ENCODE data around the gene PPM1N.

The PPM1N gene

DNA sequence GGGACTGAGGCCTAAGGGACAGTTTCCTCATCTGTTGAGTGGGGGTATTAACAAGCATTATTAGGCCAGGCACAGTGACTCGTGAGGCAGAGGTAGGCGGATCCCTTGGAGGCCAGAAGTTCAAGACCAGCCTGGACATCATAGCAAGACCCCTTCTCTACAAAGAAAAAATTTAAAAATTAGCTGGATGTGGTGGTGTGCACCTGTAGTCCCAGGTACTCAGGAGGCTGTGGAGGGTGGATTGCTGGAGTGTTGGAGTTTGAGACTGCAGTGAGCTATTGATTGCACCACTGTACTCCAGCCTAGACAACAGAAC is 41.8 kb upstream of the PPM1N start:
- H3K4me3 ChIP-seq (ENCODE audit: low read depth, low read length), result no peak overlapping the region
- no peak for DNase-seq (ENCODE audit: low read depth)
- TF ChIP-seq, protein P1, sequence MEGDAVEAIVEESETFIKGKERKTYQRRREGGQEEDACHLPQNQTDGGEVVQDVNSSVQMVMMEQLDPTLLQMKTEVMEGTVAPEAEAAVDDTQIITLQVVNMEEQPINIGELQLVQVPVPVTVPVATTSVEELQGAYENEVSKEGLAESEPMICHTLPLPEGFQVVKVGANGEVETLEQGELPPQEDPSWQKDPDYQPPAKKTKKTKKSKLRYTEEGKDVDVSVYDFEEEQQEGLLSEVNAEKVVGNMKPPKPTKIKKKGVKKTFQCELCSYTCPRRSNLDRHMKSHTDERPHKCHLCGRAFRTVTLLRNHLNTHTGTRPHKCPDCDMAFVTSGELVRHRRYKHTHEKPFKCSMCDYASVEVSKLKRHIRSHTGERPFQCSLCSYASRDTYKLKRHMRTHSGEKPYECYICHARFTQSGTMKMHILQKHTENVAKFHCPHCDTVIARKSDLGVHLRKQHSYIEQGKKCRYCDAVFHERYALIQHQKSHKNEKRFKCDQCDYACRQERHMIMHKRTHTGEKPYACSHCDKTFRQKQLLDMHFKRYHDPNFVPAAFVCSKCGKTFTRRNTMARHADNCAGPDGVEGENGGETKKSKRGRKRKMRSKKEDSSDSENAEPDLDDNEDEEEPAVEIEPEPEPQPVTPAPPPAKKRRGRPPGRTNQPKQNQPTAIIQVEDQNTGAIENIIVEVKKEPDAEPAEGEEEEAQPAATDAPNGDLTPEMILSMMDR (IDR thresholded peaks at IDR 0.05; ENCODE audit: control insufficient read depth, extremely low read depth, insufficient read depth), result no peak

DNA sequence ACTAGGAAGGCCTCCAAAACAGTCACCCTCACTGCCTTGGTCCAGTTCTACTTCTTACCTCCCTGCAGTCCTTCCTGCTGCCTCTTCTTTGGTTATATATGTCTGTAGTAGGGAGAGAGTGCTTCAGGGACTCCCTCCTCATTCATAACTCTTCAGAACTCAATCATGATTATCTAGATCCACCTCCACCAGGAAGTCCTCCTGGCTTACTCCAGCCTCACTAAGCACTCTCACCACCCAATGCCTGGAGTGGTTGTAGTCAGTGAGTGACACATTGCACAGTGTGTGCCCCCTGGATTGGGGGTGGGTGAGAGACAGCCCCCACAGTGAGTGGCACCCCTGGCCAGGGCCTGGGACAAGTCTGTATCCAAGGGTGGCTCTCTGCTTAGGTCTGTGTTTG is 40.5 kb upstream of the PPM1N start:
- TF ChIP-seq, protein P1 (IDR thresholded peaks at IDR 0.05; ENCODE audit: control insufficient read depth, extremely low read depth, insufficient read depth), result no peak
- H3K4me3 ChIP-seq (ENCODE audit: low read depth, low read length), result no peak overlapping the region
- DNase-seq (ENCODE audit: low read depth), result no peak

DNA sequence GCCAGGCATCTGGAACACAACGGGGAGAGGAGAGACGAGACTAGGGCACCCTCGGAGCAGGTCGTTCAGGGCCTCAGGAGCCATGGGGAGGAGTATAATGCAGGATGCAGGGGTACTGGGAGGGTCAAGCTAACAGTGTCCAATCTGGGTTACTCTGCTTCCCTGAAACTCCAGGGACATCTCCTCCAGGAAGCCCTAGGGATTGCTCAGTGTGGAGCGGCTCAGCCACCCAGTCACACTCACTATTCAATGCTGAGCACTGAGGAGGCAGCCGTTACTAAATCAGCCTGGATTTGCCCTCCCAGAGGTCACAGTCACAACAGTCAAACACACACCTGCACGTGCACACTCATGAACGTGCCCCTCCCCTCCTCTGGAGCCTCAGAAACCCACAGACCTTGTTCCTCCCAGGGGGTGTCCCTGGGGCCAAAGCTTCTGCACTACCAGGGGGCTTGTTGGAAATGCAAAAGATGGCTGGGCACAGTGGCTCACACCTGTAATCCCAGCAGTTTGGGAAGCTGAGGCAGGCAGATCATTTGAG is 37.4 kb upstream of the PPM1N start:
- no peak overlapping the region for H3K4me3 ChIP-seq (ENCODE audit: low read depth, low read length)
- DNase-seq (ENCODE audit: low read depth), result no peak
- TF ChIP-seq, protein P1 (IDR thresholded peaks at IDR 0.05; ENCODE audit: control insufficient read depth, extremely low read depth, insufficient read depth), result no peak

DNA sequence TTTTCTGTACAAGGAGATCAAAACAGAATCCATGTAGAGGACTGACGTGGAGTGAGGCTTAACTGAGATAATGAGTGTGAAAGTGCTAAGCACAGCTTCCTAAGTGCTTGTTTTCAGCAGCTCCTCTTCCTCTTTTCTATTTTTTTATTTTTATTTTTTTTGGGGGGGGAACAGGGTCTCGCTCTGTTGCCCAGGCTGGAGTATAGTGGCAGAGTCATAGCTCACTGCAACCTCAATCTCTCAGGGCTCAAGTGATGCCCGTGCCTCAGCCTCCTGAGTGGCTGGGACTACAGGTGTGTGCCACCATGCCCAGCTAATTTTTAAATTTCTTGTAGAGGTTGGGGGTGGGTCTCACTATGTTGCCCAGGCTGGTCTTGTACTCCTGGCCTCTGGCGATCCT is 36.1 kb upstream of the PPM1N start:
- no peak overlapping the region for H3K4me3 ChIP-seq (ENCODE audit: low read depth, low read length)
- DNase-seq (ENCODE audit: low read depth), result no peak
- TF ChIP-seq, protein P1 (IDR thresholded peaks at IDR 0.05; ENCODE audit: control insufficient read depth, extremely low read depth, insufficient read depth), result no peak

DNA sequence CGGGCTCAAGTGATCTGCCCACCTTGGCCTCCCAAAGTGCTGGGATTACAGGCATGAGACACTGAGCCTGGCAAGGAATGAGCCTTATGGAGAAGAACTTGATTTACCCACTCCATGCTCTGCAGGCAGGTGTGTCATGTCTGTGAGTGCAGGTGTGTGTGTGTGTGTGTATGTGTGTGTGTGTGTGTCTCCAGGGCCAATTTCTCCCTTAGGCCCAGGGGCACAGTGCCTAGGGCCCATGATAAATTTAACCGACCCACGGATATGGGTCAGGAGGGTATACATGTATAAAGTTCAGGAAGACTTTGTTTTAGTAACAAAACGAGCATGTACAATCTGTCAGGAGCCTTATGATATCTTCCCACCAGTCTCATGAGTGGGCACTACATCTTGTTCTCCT is 35.0 kb upstream of the PPM1N start:
- no peak for DNase-seq (ENCODE audit: low read depth)
- TF ChIP-seq, protein P1 (IDR thresholded peaks at IDR 0.05; ENCODE audit: control insufficient read depth, extremely low read depth, insufficient read depth), result no peak
- no peak overlapping the region for H3K4me3 ChIP-seq (ENCODE audit: low read depth, low read length)

DNA sequence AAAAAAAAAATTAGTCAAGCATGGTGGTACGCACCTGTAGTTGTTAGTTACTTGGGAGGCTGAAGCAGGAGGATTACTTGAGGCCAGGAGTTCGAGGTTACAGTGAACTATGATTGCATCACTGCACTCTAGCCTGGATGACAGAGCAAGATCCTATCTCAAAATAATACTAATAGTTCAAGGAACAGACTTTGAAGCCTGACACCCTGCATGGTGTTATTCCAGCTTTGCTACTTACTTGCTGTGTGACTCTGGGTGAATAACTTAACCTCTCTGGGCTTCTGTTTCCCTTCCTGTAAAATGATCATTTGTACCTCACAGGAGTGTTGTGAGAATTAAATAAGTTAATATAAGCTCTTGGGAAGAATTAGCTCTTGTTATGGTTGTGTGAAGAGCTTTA is 34.0 kb upstream of the PPM1N start:
- TF ChIP-seq, protein P1 (IDR thresholded peaks at IDR 0.05; ENCODE audit: control insufficient read depth, extremely low read depth, insufficient read depth), result no peak
- no peak overlapping the region for H3K4me3 ChIP-seq (ENCODE audit: low read depth, low read length)
- no peak for DNase-seq (ENCODE audit: low read depth)

DNA sequence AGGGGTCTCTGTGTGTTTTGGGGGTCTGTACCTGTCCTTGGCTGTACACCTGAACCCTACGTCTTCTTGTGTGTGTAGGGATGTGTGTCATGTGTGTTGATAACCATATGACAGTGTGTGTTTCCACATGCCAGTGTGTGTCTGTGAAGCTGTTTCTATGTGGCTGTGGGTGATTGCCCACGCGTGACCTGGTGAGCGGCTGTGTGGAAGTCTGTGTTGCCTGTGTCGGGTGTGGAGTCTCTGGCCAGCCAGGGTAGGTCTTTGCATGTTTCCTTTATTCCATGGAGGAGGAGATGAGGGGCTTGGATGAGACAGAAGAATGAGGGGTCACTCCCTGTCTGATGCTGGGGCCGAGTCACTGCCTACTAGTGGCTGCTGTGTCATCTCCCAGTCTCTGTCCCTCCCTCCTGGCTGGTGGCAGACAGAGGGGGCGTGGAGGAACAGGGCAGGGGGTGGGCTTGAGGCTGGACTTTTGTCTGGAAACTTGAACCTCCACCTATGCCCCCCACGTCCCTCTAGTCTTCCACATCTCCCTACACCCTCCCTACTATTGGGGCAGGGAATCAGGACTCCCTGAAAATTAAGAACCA is 33.3 kb upstream of the PPM1N start:
- DNase-seq (ENCODE audit: low read depth), result no peak
- H3K4me3 ChIP-seq (ENCODE audit: low read depth, low read length), result no peak overlapping the region
- TF ChIP-seq, protein P1 (IDR thresholded peaks at IDR 0.05; ENCODE audit: control insufficient read depth, extremely low read depth, insufficient read depth), result no peak
